GM12878 (cell line): ENCODE results near the gene COL18A1. TPM values are rescaled to one million over a fixed set of nuclear protein-coding genes. Genes with fewer than 3 reads are reported as not detected.

Experiments
- ATAC-seq: fragments of 200-7000 bp; cut with Tn5 transposase; 3 replicates; pipeline ENCODE4 v1.9.1; 2020; ENCODE audit warnings: mild to moderate bottlenecking, moderate library complexity
- BruUV-seq: library from RNA; stranded (reverse); fragments of 400-500 nt; replicated peaks from 2 replicates; lab custom pipeline; 2021; lab: Mats Ljungman, UMichigan
- CTCF ChIA-PET: fragments of 300-600 bp; sonication (Branson Sonifier 250); formaldehyde crosslinking; extraction: SDS; loops from one replicate; lab custom pipeline; 2021; ENCODE audit warnings: inconsistent platforms; lab: Yijun Ruan, JAX
- POLR2A ChIA-PET: fragments of 350-600 bp; formaldehyde crosslinking; extraction: SDS; loops from one replicate; lab custom pipeline; 2021; ENCODE audit warnings: inconsistent platforms; lab: Charles Lee
- RAD21 ChIA-PET: fragments of 300-600 bp; sonication (Branson Sonifier 250); formaldehyde crosslinking; loops from one replicate; lab custom pipeline; 2023; ENCODE audit warnings: antibody characterized with exemption; ENCODE audit not compliant: unreplicated experiment; lab: Charles Lee
- SMC1A ChIA-PET: fragments of 300-600 bp; sonication (Branson Sonifier 250); formaldehyde crosslinking; loops from one replicate; lab custom pipeline; 2023; ENCODE audit not compliant: unreplicated experiment, uncharacterized antibody; lab: Charles Lee
- DNase-seq: peaks from one replicate; pipeline ENCODE4 v3.0.0-alpha.2; 2011; ENCODE audit warnings: low read depth, low spot score
- FAIRE-seq: peaks from 3 replicates; lab custom pipeline; 2011; peaks lifted over from hg19 to GRCh38; lab: Jason Lieb, UNC
- H2AFZ ChIP-seq: 2 replicates; pipeline ENCODE4 v1.6.0; 2011; ENCODE audit warnings: low read depth, low read length, control low read depth; ENCODE audit not compliant: control insufficient read depth
- H3K27ac ChIP-seq: 2 replicates; pipeline ENCODE4 v1.5.1; 2011; ENCODE audit warnings: control low read depth; ENCODE audit not compliant: control insufficient read depth, insufficient read depth
- H3K27me3 ChIP-seq, 2 experiments: replicated peaks in 1 of 2; 2 replicates each; pipeline versions ENCODE4 v1.6.0 to v1.6.1; 2011; ENCODE audit warnings: low read length in 1 of 2; ENCODE audit not compliant: control insufficient read depth in 2 of 2, insufficient read depth in 2 of 2
- H3K36me3 ChIP-seq, 2 experiments: 2 replicates each; pipeline ENCODE4 v1.5.1; 2011; ENCODE audit warnings: low read length in 1 of 2; ENCODE audit not compliant: control insufficient read depth in 2 of 2, insufficient read depth in 2 of 2
- H3K4me1 ChIP-seq: 2 replicates; pipeline ENCODE4 v1.6.1; 2011; ENCODE audit warnings: mild to moderate bottlenecking, low read length, moderate library complexity, mixed read lengths; ENCODE audit not compliant: control insufficient read depth, insufficient read depth
- H3K4me2 ChIP-seq: 2 replicates; pipeline ENCODE4 v1.6.0; 2011; ENCODE audit warnings: control low read depth; ENCODE audit not compliant: control insufficient read depth, insufficient read depth
- H3K4me3 ChIP-seq: fragments of 200-600 bp; sonication (generic); 2 replicates; pipeline ENCODE4 v1.5.1; 2016
- H3K79me2 ChIP-seq: 2 replicates; pipeline ENCODE4 v1.6.0; 2011; ENCODE audit warnings: low read length; ENCODE audit not compliant: control insufficient read depth, insufficient read depth
- H3K9ac ChIP-seq: 2 replicates; pipeline ENCODE4 v1.8.0; 2011; ENCODE audit warnings: low read length, control low read depth, mixed read lengths; ENCODE audit not compliant: control insufficient read depth, insufficient read depth
- H3K9me3 ChIP-seq: replicated peaks from 3 replicates; pipeline ENCODE4 v1.5.1; 2011; ENCODE audit warnings: mild to moderate bottlenecking, low read length; ENCODE audit not compliant: control insufficient read depth, insufficient read depth
- H4K20me1 ChIP-seq: 2 replicates; pipeline ENCODE4 v1.6.0; 2011; ENCODE audit not compliant: control insufficient read depth, insufficient read depth
- BACH1 ChIP-seq: fragments of 450-650 bp; IDR thresholded peaks from 2 replicates; pipeline ENCODE4 v1.6.1; 2017; ENCODE audit warnings: mild to moderate bottlenecking, borderline replicate concordance
- BRCA1 ChIP-seq: IDR thresholded peaks from 2 replicates; pipeline ENCODE4 v1.6.1; 2011; ENCODE audit warnings: low read depth, low read length, improper control_type of control experiment
- DPF2 ChIP-seq: fragments of 450-650 bp; IDR thresholded peaks from 2 replicates; pipeline ENCODE4 v1.6.1; 2017; ENCODE audit warnings: mild to moderate bottlenecking
- GATAD2B ChIP-seq: fragments of 450-650 bp; conservative IDR thresholded peaks from 2 replicates; pipeline ENCODE4 v1.6.1; 2017; ENCODE audit warnings: low read depth, mild to moderate bottlenecking, moderate library complexity
- HDAC6 ChIP-seq: fragments of 200-600 bp; sonication (generic); IDR thresholded peaks from one replicate; pipeline ENCODE4 v1.8.0; 2017; ENCODE audit warnings: antibody characterized with exemption; ENCODE audit not compliant: unreplicated experiment
- HDGF ChIP-seq: fragments of 450-650 bp; IDR thresholded peaks from 2 replicates; pipeline ENCODE4 v1.6.1; 2016; ENCODE audit warnings: antibody characterized with exemption
- JUND ChIP-seq: IDR thresholded peaks from 2 replicates; pipeline ENCODE4 v1.6.1; 2012; ENCODE audit warnings: low read depth, mild to moderate bottlenecking, low read length, improper control_type of control experiment, moderate library complexity
- POLR2AphosphoS2 ChIP-seq: IDR thresholded peaks from 2 replicates; pipeline ENCODE4 v1.6.1; 2011; ENCODE audit warnings: low read depth, mild to moderate bottlenecking, low read length, improper control_type of control experiment, moderate library complexity
- RBBP5 ChIP-seq: fragments of 200-600 bp; sonication (generic); conservative IDR thresholded peaks from 2 replicates; pipeline ENCODE4 v1.6.1; 2016
- STAT1 ChIP-seq: fragments of 450-650 bp; conservative IDR thresholded peaks from 2 replicates; pipeline ENCODE4 v1.6.1; 2014; ENCODE audit warnings: antibody characterized with exemption, mild to moderate bottlenecking
- STAT3 ChIP-seq: IDR thresholded peaks from 2 replicates; pipeline ENCODE4 v1.6.1; 2011; ENCODE audit warnings: low read depth, low read length, improper control_type of control experiment
- TARDBP ChIP-seq: IDR thresholded peaks from 2 replicates; pipeline ENCODE4 v1.6.1; 2016; ENCODE audit warnings: borderline replicate concordance
- TCF7 ChIP-seq: IDR thresholded peaks from 2 replicates; pipeline ENCODE4 v1.6.1; 2014; ENCODE audit warnings: antibody characterized with exemption, borderline replicate concordance
- ZNF217 ChIP-seq: fragments of 450-650 bp; IDR thresholded peaks from 2 replicates; pipeline ENCODE4 v1.6.1; 2017; ENCODE audit warnings: antibody characterized with exemption, mild to moderate bottlenecking
- ZNF274 ChIP-seq: IDR thresholded peaks from one replicate; pipeline ENCODE4 v1.8.0; 2011; ENCODE audit not compliant: insufficient read length, insufficient read depth
- in situ Hi-C: fragments of 300-500 bp; cut with MboI; formaldehyde crosslinking; loops from 9 replicates; pipeline ENCODE4 v1.14.3; 2018; ENCODE audit warnings: mixed read lengths
- intact Hi-C: fragments of 100-400 bp; cut with micrococcal nuclease; formaldehyde crosslinking; loops from one replicate; pipeline ENCODE4 v1.14.2; 2022; ENCODE audit not compliant: unreplicated experiment
- polyA plus RNA-seq, 11 experiments: library from polyadenylated mRNA; depleted of rRNA in 4 of 11; unstranded in 6 of 11; stranded (reverse) in 5 of 11; fragments of >200 nt; fragmentation: Nextera tagmentation in 4 of 11; fragmentation: Illumina TruSeq in 1 of 11; extraction: Ambion mirVana in 4 of 11; extraction: Trizol in 1 of 11; gene quantifications; 1 replicate in 1 of 11; 2 replicates in 10 of 11; pipeline versions ENCODE4 v1.2.1 to v1.2.3, GENCODE V29; 2011 to 2016; ENCODE audit warnings: inconsistent platforms in 2 of 11, missing spikeins in 2 of 11, low read depth in 1 of 11
- total RNA-seq, 4 experiments: library from RNA; depleted of rRNA in 3 of 4; stranded (reverse); fragments of >200 nt in 3 of 4; fragmentation: Illumina TruSeq in 1 of 4; extraction: Trizol in 1 of 4; gene quantifications; 2 replicates each; pipeline versions ENCODE4 v1.2.1 to v1.2.3, GENCODE V29; 2013 to 2021
- TF ChIP-seq, protein P1 (sequence below): fragments of 450-650 bp; IDR thresholded peaks from 2 replicates; pipeline ENCODE4 v1.6.1; 2017; ENCODE audit warnings: mild to moderate bottlenecking
- TF ChIP-seq, protein P2 (sequence below): IDR thresholded peaks from 2 replicates; pipeline ENCODE4 v1.6.1; 2012; ENCODE audit warnings: low read length, inconsistent platforms
- TF ChIP-seq, protein P3 (sequence below): fragments of 450-650 bp; IDR thresholded peaks from 2 replicates; pipeline ENCODE4 v1.6.1; 2016; ENCODE audit warnings: mild to moderate bottlenecking, moderate library complexity, borderline replicate concordance

Gene COL18A1
- total and polyA plus RNA-seq, 10 of the 15 experiments (the other 5 are each of a cell fraction or from before 2014, with no cell fraction given) = under 0.01 to 0.49 (median 0.09) TPM; not detected in 3

DNA sequence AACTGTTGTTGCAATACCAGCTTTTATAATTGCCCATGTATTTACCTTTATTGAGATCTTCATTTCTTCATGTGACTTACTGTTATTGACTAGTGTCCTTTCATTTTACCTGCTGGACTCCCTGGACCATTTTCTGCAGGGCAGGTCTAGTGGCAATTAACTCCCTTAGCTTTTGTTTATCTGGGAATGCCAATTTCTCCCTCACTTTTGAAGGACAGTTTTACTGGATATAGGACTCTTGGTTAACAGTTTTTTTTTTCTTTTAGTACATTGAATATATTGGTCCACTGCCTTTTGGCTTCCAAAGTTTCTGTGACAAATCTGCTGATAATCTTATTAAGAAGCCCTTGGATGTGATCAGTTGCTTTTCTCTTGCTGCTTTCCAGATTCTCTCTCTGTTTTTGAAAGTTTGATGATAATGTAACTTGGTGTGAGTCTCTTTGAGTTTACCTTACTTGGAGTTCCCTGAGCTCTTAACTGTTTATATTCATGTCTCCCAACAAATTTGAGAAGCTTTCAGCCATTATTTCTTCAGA, 56.9 kb downstream of the COL18A1 start:
- Histone ChIP-seq H3K9ac (no peak overlapping the region), H3K79me2 (no peaks in the 10 kb centered on the region), H3K27me3 (no peaks in the 10 kb centered on the region)
- CTCF ChIA-PET = interaction anchor here (0.7 to 1.4 kb wide), 4 partner anchors 10 to 321 kb away, joined by 3 to 5 read pairs (median 4); no protein-coding TSS in a partner anchor
- ATAC-seq = no peak
- TF ChIP-seq TARDBP (no peak), JUND (no peak), TCF7 (no peak), GATAD2B (no peak), ZNF217 (no peak), BRCA1 (no peak), STAT3 (no peak), DPF2 (no peak), HDGF (no peak), RBBP5 (no peak), POLR2AphosphoS2 (no peak), ZNF274 (no peak), BACH1 (no peak), STAT1 (no peak), HDAC6 (no peak)
- TF ChIP-seq, protein P1, sequence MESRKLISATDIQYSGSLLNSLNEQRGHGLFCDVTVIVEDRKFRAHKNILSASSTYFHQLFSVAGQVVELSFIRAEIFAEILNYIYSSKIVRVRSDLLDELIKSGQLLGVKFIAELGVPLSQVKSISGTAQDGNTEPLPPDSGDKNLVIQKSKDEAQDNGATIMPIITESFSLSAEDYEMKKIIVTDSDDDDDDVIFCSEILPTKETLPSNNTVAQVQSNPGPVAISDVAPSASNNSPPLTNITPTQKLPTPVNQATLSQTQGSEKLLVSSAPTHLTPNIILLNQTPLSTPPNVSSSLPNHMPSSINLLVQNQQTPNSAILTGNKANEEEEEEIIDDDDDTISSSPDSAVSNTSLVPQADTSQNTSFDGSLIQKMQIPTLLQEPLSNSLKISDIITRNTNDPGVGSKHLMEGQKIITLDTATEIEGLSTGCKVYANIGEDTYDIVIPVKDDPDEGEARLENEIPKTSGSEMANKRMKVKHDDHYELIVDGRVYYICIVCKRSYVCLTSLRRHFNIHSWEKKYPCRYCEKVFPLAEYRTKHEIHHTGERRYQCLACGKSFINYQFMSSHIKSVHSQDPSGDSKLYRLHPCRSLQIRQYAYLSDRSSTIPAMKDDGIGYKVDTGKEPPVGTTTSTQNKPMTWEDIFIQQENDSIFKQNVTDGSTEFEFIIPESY = no peak
- TF ChIP-seq, protein P2, sequence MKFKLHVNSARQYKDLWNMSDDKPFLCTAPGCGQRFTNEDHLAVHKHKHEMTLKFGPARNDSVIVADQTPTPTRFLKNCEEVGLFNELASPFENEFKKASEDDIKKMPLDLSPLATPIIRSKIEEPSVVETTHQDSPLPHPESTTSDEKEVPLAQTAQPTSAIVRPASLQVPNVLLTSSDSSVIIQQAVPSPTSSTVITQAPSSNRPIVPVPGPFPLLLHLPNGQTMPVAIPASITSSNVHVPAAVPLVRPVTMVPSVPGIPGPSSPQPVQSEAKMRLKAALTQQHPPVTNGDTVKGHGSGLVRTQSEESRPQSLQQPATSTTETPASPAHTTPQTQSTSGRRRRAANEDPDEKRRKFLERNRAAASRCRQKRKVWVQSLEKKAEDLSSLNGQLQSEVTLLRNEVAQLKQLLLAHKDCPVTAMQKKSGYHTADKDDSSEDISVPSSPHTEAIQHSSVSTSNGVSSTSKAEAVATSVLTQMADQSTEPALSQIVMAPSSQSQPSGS = no peak
- TF ChIP-seq, protein P3, sequence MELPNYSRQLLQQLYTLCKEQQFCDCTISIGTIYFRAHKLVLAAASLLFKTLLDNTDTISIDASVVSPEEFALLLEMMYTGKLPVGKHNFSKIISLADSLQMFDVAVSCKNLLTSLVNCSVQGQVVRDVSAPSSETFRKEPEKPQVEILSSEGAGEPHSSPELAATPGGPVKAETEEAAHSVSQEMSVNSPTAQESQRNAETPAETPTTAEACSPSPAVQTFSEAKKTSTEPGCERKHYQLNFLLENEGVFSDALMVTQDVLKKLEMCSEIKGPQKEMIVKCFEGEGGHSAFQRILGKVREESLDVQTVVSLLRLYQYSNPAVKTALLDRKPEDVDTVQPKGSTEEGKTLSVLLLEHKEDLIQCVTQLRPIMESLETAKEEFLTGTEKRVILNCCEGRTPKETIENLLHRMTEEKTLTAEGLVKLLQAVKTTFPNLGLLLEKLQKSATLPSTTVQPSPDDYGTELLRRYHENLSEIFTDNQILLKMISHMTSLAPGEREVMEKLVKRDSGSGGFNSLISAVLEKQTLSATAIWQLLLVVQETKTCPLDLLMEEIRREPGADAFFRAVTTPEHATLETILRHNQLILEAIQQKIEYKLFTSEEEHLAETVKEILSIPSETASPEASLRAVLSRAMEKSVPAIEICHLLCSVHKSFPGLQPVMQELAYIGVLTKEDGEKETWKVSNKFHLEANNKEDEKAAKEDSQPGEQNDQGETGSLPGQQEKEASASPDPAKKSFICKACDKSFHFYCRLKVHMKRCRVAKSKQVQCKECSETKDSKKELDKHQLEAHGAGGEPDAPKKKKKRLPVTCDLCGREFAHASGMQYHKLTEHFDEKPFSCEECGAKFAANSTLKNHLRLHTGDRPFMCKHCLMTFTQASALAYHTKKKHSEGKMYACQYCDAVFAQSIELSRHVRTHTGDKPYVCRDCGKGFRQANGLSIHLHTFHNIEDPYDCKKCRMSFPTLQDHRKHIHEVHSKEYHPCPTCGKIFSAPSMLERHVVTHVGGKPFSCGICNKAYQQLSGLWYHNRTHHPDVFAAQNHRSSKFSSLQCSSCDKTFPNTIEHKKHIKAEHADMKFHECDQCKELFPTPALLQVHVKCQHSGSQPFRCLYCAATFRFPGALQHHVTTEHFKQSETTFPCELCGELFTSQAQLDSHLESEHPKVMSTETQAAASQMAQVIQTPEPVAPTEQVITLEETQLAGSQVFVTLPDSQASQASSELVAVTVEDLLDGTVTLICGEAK = no peak
- TF ChIP-seq, all 136 proteins: peak for 0
- FAIRE-seq (no peak), DNase-seq (no peak)
- intact Hi-C loops = no loop called here
- POLR2A ChIA-PET = no interaction called here
- no TSS peak for BruUV-seq
- SMC1A ChIA-PET = no interaction called here
- Histone ChIP-seq H3K27ac (no peak overlapping the region), H4K20me1 (no peaks in the 10 kb centered on the region), H3K4me3 (no peak overlapping the region), H3K9me3 (no peaks in the 10 kb centered on the region; the same call in 2 of the 3 replicates), H3K4me2 (no peak overlapping the region), H3K4me1 (no peaks in the 10 kb centered on the region), H2AFZ (no peak overlapping the region), H3K36me3 (no peaks in the 10 kb centered on the region)
- RAD21 ChIA-PET = no interaction called here
- in situ Hi-C loops = loop anchor here (25.0 kb wide), 1 partner anchor 350 kb away; no protein-coding TSS in a partner anchor
